Stimulated activated naive CD8-positive, alpha-beta T cell treated with anti-CD3 and anti-CD28 coated beads, Interleukin-15, Interleukin-2, amounts not matched to agents 100 ng/mL and 50 ng/mL, for 24 hours (primary cell): ENCODE measurements around the gene KLHL36.

Experiments used
- H3K27ac Mint-ChIP-seq: one replicate; pipeline ENCODE4 v1.8.0; 2021; ENCODE audit warnings: mild to moderate bottlenecking, mixed read lengths
- H3K27me3 Mint-ChIP-seq: one replicate; pipeline ENCODE4 v1.8.0; 2021; ENCODE audit warnings: mixed read lengths
- H3K36me3 Mint-ChIP-seq: one replicate; pipeline ENCODE4 v1.8.0; 2021; ENCODE audit warnings: low read depth, mixed read lengths
- H3K4me1 Mint-ChIP-seq: one replicate; pipeline ENCODE4 v1.8.0; 2021; ENCODE audit warnings: low read depth, mixed read lengths
- H3K4me3 Mint-ChIP-seq: one replicate; pipeline ENCODE4 v1.8.0; 2021; ENCODE audit warnings: mild to moderate bottlenecking, mixed read lengths
- H3K9me3 Mint-ChIP-seq: one replicate; pipeline ENCODE4 v1.8.0; 2021; ENCODE audit warnings: mixed read lengths

KLHL36 gene

GRCh38 chr16:84700446-84701300, 52.4 kb downstream of the KLHL36 start:
- peaks cover 32% of the 10 kb centered on the region for H3K36me3 Mint-ChIP-seq

GRCh38 chr16:84703681-84704080, 55.4 kb downstream of the KLHL36 start:
- Mint-ChIP-seq H3K27me3 (no peaks in the 10 kb centered on the region), H3K4me1 (peaks cover 77% of the 10 kb centered on the region), H3K4me3 (no peak overlapping the region), H3K36me3 (peaks cover 40% of the 10 kb centered on the region), H3K27ac (no peak overlapping the region), H3K9me3 (no peaks in the 10 kb centered on the region)

More at GRCh38 chr16:84700446-84701300, 52.4 kb downstream of the KLHL36 start:
- H3K4me1 Mint-ChIP-seq, result peaks cover 52% of the 10 kb centered on the region
- no peaks in the 10 kb centered on the region for H3K9me3 Mint-ChIP-seq
- H3K27me3 Mint-ChIP-seq, result no peaks in the 10 kb centered on the region
- peak overlapping the region; percentile 98 for H3K4me3 Mint-ChIP-seq
- peak overlapping the region; percentile 95 for H3K27ac Mint-ChIP-seq

- peaks cover 78% of the 10 kb centered on the region for H3K4me1 Mint-ChIP-seq
- H3K27me3 Mint-ChIP-seq, result no peaks in the 10 kb centered on the region
- H3K27ac Mint-ChIP-seq, result no peak overlapping the region
- H3K9me3 Mint-ChIP-seq, result no peaks in the 10 kb centered on the region
- H3K36me3 Mint-ChIP-seq, result peaks cover 45% of the 10 kb centered on the region
- no peak overlapping the region for H3K4me3 Mint-ChIP-seq
Observed at GRCh38 chr16:84704253-84704652, 55.9 kb downstream of the KLHL36 start.

GRCh38 chr16:84706856-84707255, 58.5 kb downstream of the KLHL36 start:
- H3K27me3 Mint-ChIP-seq, result no peaks in the 10 kb centered on the region
- H3K9me3 Mint-ChIP-seq, result no peaks in the 10 kb centered on the region
- peaks cover 47% of the 10 kb centered on the region for H3K36me3 Mint-ChIP-seq
- H3K4me1 Mint-ChIP-seq, result peaks cover 90% of the 10 kb centered on the region
- no peak overlapping the region for H3K27ac Mint-ChIP-seq
- H3K4me3 Mint-ChIP-seq, result no peak overlapping the region

GRCh38 chr16:84709609-84710008, 61.3 kb downstream of the KLHL36 start:
- Mint-ChIP-seq H3K4me3 (no peak overlapping the region), H3K27me3 (no peaks in the 10 kb centered on the region), H3K9me3 (no peaks in the 10 kb centered on the region), H3K4me1 (peaks cover 95% of the 10 kb centered on the region), H3K27ac (peak overlapping the region; percentile 31), H3K36me3 (peaks cover 34% of the 10 kb centered on the region)

GRCh38 chr16:84710686-84711085, 62.4 kb downstream of the KLHL36 start:
- peaks cover 24% of the 10 kb centered on the region for H3K36me3 Mint-ChIP-seq
- no peak overlapping the region for H3K27ac Mint-ChIP-seq
- no peak overlapping the region for H3K4me3 Mint-ChIP-seq
- H3K9me3 Mint-ChIP-seq, result no peaks in the 10 kb centered on the region
- H3K4me1 Mint-ChIP-seq, result peaks cover 88% of the 10 kb centered on the region
- no peaks in the 10 kb centered on the region for H3K27me3 Mint-ChIP-seq
